Measurements from ENCODE around the gene HIVEP3. TPM values are rescaled to one million over a fixed set of nuclear protein-coding genes. Genes with fewer than 3 reads are reported as not detected.

The HIVEP3 gene
- total RNA-seq, 2 donors from 2014 or later = 3.4 to 4.0 TPM

GRCh38 chr1:41656068-41656467, 262.7 kb downstream of the HIVEP3 start:
- WGBS, 2 donors = 48 to 52% methylated on average over 2 of the region's 2 CpGs
- no peak overlapping the region for H3K4me3 ChIP-seq
- H3K27me3 ChIP-seq = no peaks in the 10 kb centered on the region
- ATAC-seq (no peak), DNase-seq (no peak)
- peaks cover under 1% of the 10 kb centered on the region for H3K4me1 ChIP-seq
- no peaks in the 10 kb centered on the region for H3K9me3 ChIP-seq
- intact Hi-C loops (cut with DNase I) = no loop called here
- TF ChIP-seq CTCF (IDR thresholded peaks at IDR 0.05) = no peak
- TF ChIP-seq POLR2A (IDR thresholded peaks at IDR 0.05) = no peak
- H3K36me3 ChIP-seq (replicated peaks in 1 of 2; ENCODE audit: insufficient read depth in 1 of 2, low read depth in 2 of 2) = no peaks in the 10 kb centered on the region
- H3K27ac ChIP-seq = no peak overlapping the region

GRCh38 chr1:41655632-41656031, 263.1 kb downstream of the HIVEP3 start:
- Histone ChIP-seq H3K27me3 (no peaks in the 10 kb centered on the region), H3K4me1 (no peaks in the 10 kb centered on the region), H3K36me3 (replicated peaks in 1 of 2; ENCODE audit: insufficient read depth in 1 of 2, low read depth in 2 of 2) (no peaks in the 10 kb centered on the region), H3K9me3 (no peaks in the 10 kb centered on the region), H3K4me3 (no peak overlapping the region), H3K27ac (no peak overlapping the region)
- DNase-seq (no peak), ATAC-seq (no peak)
- TF ChIP-seq POLR2A (IDR thresholded peaks at IDR 0.05) = no peak
- no peak for TF ChIP-seq CTCF (IDR thresholded peaks at IDR 0.05)
- 93% methylated on average over 3 of the region's 3 CpGs for WGBS, 2 donors
- intact Hi-C loops (cut with DNase I) = no loop called here

GRCh38 chr1:41653574-41653973, 265.1 kb downstream of the HIVEP3 start:
- no peaks in the 10 kb centered on the region for H3K27me3 ChIP-seq
- intact Hi-C loops (cut with DNase I) = no loop called here
- H3K27ac ChIP-seq = no peak overlapping the region
- H3K4me3 ChIP-seq = no peak overlapping the region
- no peaks in the 10 kb centered on the region for H3K36me3 ChIP-seq (replicated peaks in 1 of 2; ENCODE audit: insufficient read depth in 1 of 2, low read depth in 2 of 2)
- TF ChIP-seq POLR2A (IDR thresholded peaks at IDR 0.05) (no peak), CTCF (IDR thresholded peaks at IDR 0.05) (no peak)
- DNase-seq (no peak), ATAC-seq (no peak)
- no peaks in the 10 kb centered on the region for H3K4me1 ChIP-seq
- no peaks in the 10 kb centered on the region for H3K9me3 ChIP-seq
- WGBS, 2 donors = 90 to 94% methylated on average over 3 of the region's 3 CpGs

GRCh38 chr1:41652384-41653265, 266.1 kb downstream of the HIVEP3 start:
- ATAC-seq = no peak
- H3K9me3 ChIP-seq = no peaks in the 10 kb centered on the region
- no peaks in the 10 kb centered on the region for H3K27me3 ChIP-seq
- no peak overlapping the region for H3K27ac ChIP-seq
- intact Hi-C loops (cut with DNase I) = no loop called here
- WGBS, 2 donors = 88 to 93% methylated on average over 11 of the region's 11 CpGs
- H3K4me3 ChIP-seq = no peak overlapping the region
- TF ChIP-seq POLR2A (IDR thresholded peaks at IDR 0.05) = no peak
- no peak for TF ChIP-seq CTCF (IDR thresholded peaks at IDR 0.05)
- H3K36me3 ChIP-seq (replicated peaks in 1 of 2; ENCODE audit: insufficient read depth in 1 of 2, low read depth in 2 of 2) = no peaks in the 10 kb centered on the region
- DNase-seq = no peak
- no peaks in the 10 kb centered on the region for H3K4me1 ChIP-seq

Measured in body of pancreas (tissue), 4 donors.